ENCODE data around the gene ANKRA2. TPM values are rescaled to one million over a fixed set of nuclear protein-coding genes. Genes with fewer than 3 reads are reported as not detected.

The ANKRA2 gene
- total RNA-seq, 1 donor from 2014 or later: 22.9 TPM

DNA sequence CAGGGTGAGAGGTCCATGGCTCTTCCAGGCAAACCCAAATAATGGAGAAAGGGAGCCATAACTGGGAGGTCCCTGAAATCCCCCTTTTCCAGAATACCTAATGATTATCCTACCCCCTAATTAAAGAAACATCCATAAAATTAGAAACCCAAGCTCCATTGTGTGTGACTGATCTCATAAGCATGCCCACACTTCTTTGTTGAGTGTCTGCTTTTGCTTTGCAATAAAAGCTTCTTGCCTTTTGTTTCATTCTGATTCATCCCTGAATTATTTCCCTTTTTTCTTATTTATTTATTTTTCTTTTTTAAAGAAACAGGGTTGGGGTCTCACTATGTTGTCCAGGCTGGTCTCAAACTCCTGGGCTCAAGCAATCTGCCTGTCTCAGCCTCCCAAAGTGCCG, 34.1 kb downstream of the ANKRA2 start:
- Mint-ChIP-seq H3K27ac (no peak overlapping the region), H3K36me3 (ENCODE audit: low read depth) (no peaks in the 10 kb centered on the region), H3K4me1 (no peaks in the 10 kb centered on the region), H3K9me3 (no peaks in the 10 kb centered on the region), H3K4me3 (no peak overlapping the region), H3K27me3 (peaks cover 20% of the 10 kb centered on the region)
- ATAC-seq (ENCODE audit: low read depth) (no peak), DNase-seq (no peak)
- intact Hi-C loops (cut with micrococcal nuclease): no loop called here
- ChIA-PET CTCF (interaction anchor here (2.1 kb wide), 1 partner anchor 10 kb away, joined by 6 read pairs; no protein-coding TSS in a partner anchor), POLR2A (no interaction called here)
- TF ChIP-seq CTCF (IDR thresholded peaks at IDR 0.05): no peak

DNA sequence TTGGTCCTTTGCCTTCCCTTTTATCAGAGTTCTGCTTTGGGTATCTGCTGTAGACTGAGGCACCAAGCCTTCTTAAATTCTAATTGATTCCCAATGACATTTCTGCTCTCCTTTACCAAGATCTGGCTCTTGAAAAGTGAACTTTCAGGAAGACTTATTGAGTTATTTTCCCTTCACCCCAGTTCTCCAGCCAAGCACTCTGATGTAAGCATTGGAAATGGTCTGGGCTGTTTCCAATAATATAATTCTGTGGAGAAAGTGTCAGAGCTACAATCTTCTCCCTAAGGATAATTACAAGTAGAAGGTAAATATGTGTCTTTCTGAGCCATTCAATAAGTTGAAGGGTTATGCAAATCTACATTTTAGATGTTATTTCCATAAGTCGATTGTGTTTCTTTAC, 36.4 kb downstream of the ANKRA2 start:
- H3K27ac Mint-ChIP-seq: no peak overlapping the region
- ATAC-seq (ENCODE audit: low read depth) (no peak), DNase-seq (no peak)
- no peak overlapping the region for H3K4me3 Mint-ChIP-seq
- no peaks in the 10 kb centered on the region for H3K4me1 Mint-ChIP-seq
- no peaks in the 10 kb centered on the region for H3K36me3 Mint-ChIP-seq (ENCODE audit: low read depth)
- ChIA-PET CTCF (no interaction called here), POLR2A (no interaction called here)
- peaks cover 17% of the 10 kb centered on the region for H3K27me3 Mint-ChIP-seq
- intact Hi-C loops (cut with micrococcal nuclease): no loop called here
- TF ChIP-seq CTCF (IDR thresholded peaks at IDR 0.05): no peak
- no peaks in the 10 kb centered on the region for H3K9me3 Mint-ChIP-seq

GRCh38 chr5:73528248-73528647, 37.2 kb downstream of the ANKRA2 start:
- no peak for DNase-seq
- TF ChIP-seq CTCF (IDR thresholded peaks at IDR 0.05): no peak
- Mint-ChIP-seq H3K9me3 (no peaks in the 10 kb centered on the region), H3K4me3 (no peak overlapping the region), H3K4me1 (no peaks in the 10 kb centered on the region), H3K27ac (no peak overlapping the region), H3K36me3 (ENCODE audit: low read depth) (no peaks in the 10 kb centered on the region), H3K27me3 (peaks cover 17% of the 10 kb centered on the region)
- intact Hi-C loops (cut with micrococcal nuclease): no loop called here
- ChIA-PET CTCF (no interaction called here), POLR2A (no interaction called here)
- ATAC-seq (ENCODE audit: low read depth): no peak

DNA sequence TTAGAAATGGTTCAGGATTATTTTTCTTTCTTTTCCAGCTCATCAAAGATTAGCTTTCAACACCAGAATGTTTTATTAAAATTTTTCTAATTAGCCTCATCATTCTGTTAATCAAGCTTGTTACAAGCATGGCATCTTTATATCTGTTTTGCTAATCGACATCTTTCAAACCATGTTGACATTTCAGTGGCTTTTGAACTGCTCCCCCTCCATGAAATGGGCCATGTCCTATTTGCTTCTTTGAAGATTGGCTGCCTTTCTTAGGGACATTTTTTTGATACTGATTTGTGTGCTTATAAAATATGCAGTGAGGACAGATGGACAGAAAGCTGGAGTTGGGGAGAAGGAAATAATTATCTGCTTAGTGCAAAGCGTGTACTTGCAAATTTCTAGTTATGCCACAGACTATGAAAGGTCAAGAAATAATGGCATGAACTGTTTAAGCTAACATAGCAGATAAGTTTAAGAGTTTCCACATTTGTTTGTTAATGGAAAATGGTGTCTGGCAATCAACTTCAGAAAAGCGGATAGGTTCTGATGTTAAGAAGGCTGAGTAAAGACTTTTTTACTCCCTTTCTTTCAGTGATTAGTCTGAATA, 39.7 kb downstream of the ANKRA2 start:
- Mint-ChIP-seq H3K27ac (no peak overlapping the region), H3K36me3 (ENCODE audit: low read depth) (no peaks in the 10 kb centered on the region), H3K4me1 (no peaks in the 10 kb centered on the region), H3K4me3 (no peak overlapping the region), H3K9me3 (no peaks in the 10 kb centered on the region), H3K27me3 (peaks cover 5% of the 10 kb centered on the region)
- TF ChIP-seq CTCF (IDR thresholded peaks at IDR 0.05): no peak
- no peak for ATAC-seq (ENCODE audit: low read depth)
- CTCF ChIA-PET: interaction anchor here (1.2 to 2.0 kb wide), 2 partner anchors 11 to 12 kb away, joined by 3 to 6 read pairs; no protein-coding TSS in a partner anchor
- DNase-seq: no peak
- intact Hi-C loops (cut with micrococcal nuclease): no loop called here
- POLR2A ChIA-PET: no interaction called here

- no peaks in the 10 kb centered on the region for H3K27me3 Mint-ChIP-seq
- CTCF ChIA-PET: interaction anchor here (6.6 kb wide), 1 partner anchor 14 kb away, joined by 38 read pairs; no protein-coding TSS in a partner anchor
- DNase-seq (no peak), ATAC-seq (ENCODE audit: low read depth) (no peak)
- no peaks in the 10 kb centered on the region for H3K9me3 Mint-ChIP-seq
- H3K4me1 Mint-ChIP-seq: peaks cover 4% of the 10 kb centered on the region
- POLR2A ChIA-PET: no interaction called here
- intact Hi-C loops (cut with micrococcal nuclease): no loop called here
- no peak for TF ChIP-seq CTCF (IDR thresholded peaks at IDR 0.05)
- H3K4me3 Mint-ChIP-seq: no peak overlapping the region
- H3K27ac Mint-ChIP-seq: no peak overlapping the region
- no peaks in the 10 kb centered on the region for H3K36me3 Mint-ChIP-seq (ENCODE audit: low read depth)
Measured at GRCh38 chr5:73523861-73524260, 41.6 kb downstream of the ANKRA2 start.

Data from activated B cell treated with CpG ODN at 0.5 μM for 24 hours (primary cell).